ENCODE data around the gene CD3E. TPM values are rescaled to one million over a fixed set of nuclear protein-coding genes. Genes with fewer than 3 reads are reported as not detected.
A peak's percentile ranks its signal among the peaks of the same experiment; 100 is the strongest.

CD3E gene
- total and polyA plus RNA-seq, 9 of the 15 experiments (the other 6 are each of a cell fraction or from before 2014, with no cell fraction given) = 0.07 to 0.62 (median 0.19) TPM; not detected in 5

- no peaks in the 10 kb centered on the region for H3K9me1 ChIP-seq (ENCODE audit: control insufficient read depth, insufficient read depth, low read length)
- peaks cover 8 to 13% of the 10 kb centered on the region in 2 experiments; a peak in 3 of 5 replicates for H3K27me3 ChIP-seq (ENCODE audit: control insufficient read depth in 2 of 2, insufficient read depth in 2 of 2, low read length in 2 of 2)
- H3K4me1 ChIP-seq (replicated peaks in 1 of 2; ENCODE audit: control insufficient read depth in 2 of 2, insufficient read depth in 2 of 2, low read length in 2 of 2) = no peaks in the 10 kb centered on the region; a peak in 1 of 5 replicates
- H3K79me2 ChIP-seq (ENCODE audit: control insufficient read depth, insufficient read depth, low read length) = no peaks in the 10 kb centered on the region
- no peak for ATAC-seq
- in situ Hi-C loops (cut with MboI) = no loop called here
- no peaks in the 10 kb centered on the region for H3K36me3 ChIP-seq (ENCODE audit: control insufficient read depth, insufficient read depth, low read length)
- no peak overlapping the region for H2AFZ ChIP-seq (ENCODE audit: low read depth, low read length)
- H3K4me3 ChIP-seq = no peak overlapping the region
- H3K9me3 ChIP-seq (replicated peaks; ENCODE audit: control insufficient read depth, insufficient read depth, low read depth, low read length) = no peaks in the 10 kb centered on the region
- no peak overlapping the region for H3K4me2 ChIP-seq (ENCODE audit: insufficient read depth, low read length)
- intact Hi-C loops (cut with micrococcal nuclease) = no loop called here
- no TSS peak for BruUV-seq (replicated peaks)
- no peak for DNase-seq (ENCODE audit: extremely low read depth in 1 of 4, low spot score in 3 of 4)
- FAIRE-seq = peak; percentile 6
- no peaks in the 10 kb centered on the region for H4K20me1 ChIP-seq (replicated peaks; ENCODE audit: control insufficient read depth, insufficient read depth, low read length)
- TF ChIP-seq PURB (CRISPR knock-in tag; IDR thresholded peaks at IDR 0.05; ENCODE audit: low read depth) (no peak), ZNF395 (CRISPR knock-in tag; IDR thresholded peaks at IDR 0.05) (no peak), ZBTB26 (CRISPR knock-in tag; IDR thresholded peaks at IDR 0.05) (no peak), SRSF3 (IDR thresholded peaks at IDR 0.05; ENCODE audit: insufficient read depth, low read length) (no peak), ZNF384 (IDR thresholded peaks at IDR 0.05; ENCODE audit: low read depth, low read length) (no peak), BCL6 (CRISPR knock-in tag; IDR thresholded peaks at IDR 0.05) (no peak), LARP7 (IDR thresholded peaks at IDR 0.05) (no peak), SNIP1 (IDR thresholded peaks at IDR 0.05; ENCODE audit: low read depth) (no peak), JUNB (CRISPR knock-in tag; conservative IDR thresholded peaks at IDR 0.05) (no peak)
- CTCF ChIA-PET (ENCODE audit: low intra/inter-chr PET ratio) = no interaction called here
- 0% methylated on average over 8 of the region's 8 CpGs for WGBS (ENCODE audit: insufficient coverage, low coverage, missing lambda C conversion rate)
- POLR2A ChIA-PET = no interaction called here
- H3K9ac ChIP-seq (ENCODE audit: insufficient read depth in 1 of 2, low read depth in 2 of 2, low read length in 2 of 2) = no peak overlapping the region
- H3K27ac ChIP-seq (ENCODE audit: extremely low read depth, low read depth, low read length) = no peak overlapping the region
These were observed 2.8 kb upstream of the CD3E start for GRCh38 chr11:118301600-118302195.

Measured in K562 (cell line).